DOHH2 (cell line): ENCODE results near the gene AFG1L.

ENCODE experiments used
- H3F3A ChIP-seq: fragments of 200-600 bp; sonication (generic), shearing (Covaris generic); 2 replicates; pipeline ENCODE4 v1.6.0; 2016; ENCODE audit warnings: antibody characterized with exemption, mild to moderate bottlenecking; ENCODE audit not compliant: control insufficient read depth, insufficient read depth
- H3K27ac ChIP-seq: fragments of 200-600 bp; sonication (generic); 2 replicates; pipeline ENCODE4 v1.5.1; 2014; ENCODE audit warnings: low read depth, mild to moderate bottlenecking, low read length, moderate library complexity
- H3K27me3 ChIP-seq: fragments of 200-600 bp; sonication (generic); 2 replicates; pipeline ENCODE4 v1.6.1; 2014; ENCODE audit warnings: mild to moderate bottlenecking, low read length, mixed read lengths; ENCODE audit not compliant: control insufficient read depth
- H3K36me3 ChIP-seq: fragments of 200-600 bp; sonication (generic); 2 replicates; pipeline ENCODE4 v1.6.1; 2014; ENCODE audit warnings: mild to moderate bottlenecking, low read length, moderate library complexity, mixed read lengths; ENCODE audit not compliant: control insufficient read depth
- H3K4me1 ChIP-seq: fragments of 200-600 bp; sonication (generic); 2 replicates; pipeline ENCODE4 v1.6.1; 2014; ENCODE audit warnings: mild to moderate bottlenecking, low read length, mixed read lengths; ENCODE audit not compliant: control insufficient read depth
- H3K4me2 ChIP-seq: fragments of 200-600 bp; sonication (generic); 2 replicates; pipeline ENCODE4 v1.6.0; 2014; ENCODE audit warnings: mild to moderate bottlenecking, low read length, moderate library complexity
- H3K4me3 ChIP-seq: fragments of 200-600 bp; sonication (generic); 2 replicates; pipeline ENCODE4 v1.5.1; 2014; ENCODE audit warnings: mild to moderate bottlenecking, low read length, mixed read lengths
- H3K79me2 ChIP-seq: fragments of 200-600 bp; sonication (generic); 2 replicates; pipeline ENCODE4 v1.6.1; 2014; ENCODE audit warnings: mild to moderate bottlenecking, low read length, mixed read lengths; ENCODE audit not compliant: control insufficient read depth
- H3K9me2 ChIP-seq: fragments of 200-600 bp; sonication (generic); replicated peaks from 2 replicates; pipeline ENCODE4 v1.6.1; 2014; ENCODE audit warnings: mild to moderate bottlenecking, low read length, mixed read lengths; ENCODE audit not compliant: control insufficient read depth
- H3K9me3 ChIP-seq: fragments of 200-600 bp; sonication (generic); 2 replicates; pipeline ENCODE4 v1.6.1; 2014; ENCODE audit warnings: antibody characterized with exemption, low read length, mixed read lengths; ENCODE audit not compliant: control insufficient read depth, insufficient read depth
- H4K20me1 ChIP-seq: fragments of 200-600 bp; sonication (generic); 2 replicates; pipeline ENCODE4 v1.6.0; 2014; ENCODE audit warnings: low read depth, mild to moderate bottlenecking, antibody characterized with exemption, low read length, moderate library complexity; ENCODE audit not compliant: control insufficient read depth, insufficient read depth
- CTCF ChIP-seq: fragments of 200-600 bp; sonication (generic); IDR thresholded peaks from one replicate; pipeline ENCODE4 v1.5.1; 2014; ENCODE audit warnings: antibody characterized with exemption, mild to moderate bottlenecking, low read depth, low read length; ENCODE audit not compliant: poor library complexity, severe bottlenecking
- EZH2phosphoT487 ChIP-seq: fragments of 200-600 bp; sonication (generic); IDR thresholded peaks from 2 replicates; pipeline ENCODE4 v1.6.1; 2017; ENCODE audit warnings: borderline replicate concordance, mild to moderate bottlenecking, antibody characterized with exemption, low read length, moderate library complexity, mixed read lengths

Gene AFG1L

GRCh38 chr6:108441141-108441540, 146.3 kb downstream of the AFG1L start:
- no peak overlapping the region for H3K4me3 ChIP-seq
- H3K4me1 ChIP-seq = no peaks in the 10 kb centered on the region
- TF ChIP-seq CTCF (no peak), EZH2phosphoT487 (no peak)
- H3K27me3 ChIP-seq = no peaks in the 10 kb centered on the region
- H3K79me2 ChIP-seq = no peaks in the 10 kb centered on the region
- H3F3A ChIP-seq = no peaks in the 10 kb centered on the region
- H3K27ac ChIP-seq = no peak overlapping the region
- H3K4me2 ChIP-seq = no peak overlapping the region
- no peaks in the 10 kb centered on the region for H3K9me3 ChIP-seq
- H3K9me2 ChIP-seq = no peaks in the 10 kb centered on the region
- H3K36me3 ChIP-seq = no peaks in the 10 kb centered on the region
- H4K20me1 ChIP-seq = no peaks in the 10 kb centered on the region

GRCh38 chr6:108442770-108443520, 148.1 kb downstream of the AFG1L start:
- Histone ChIP-seq H4K20me1 (no peaks in the 10 kb centered on the region), H3K4me2 (no peak overlapping the region), H3K4me3 (no peak overlapping the region), H3K9me2 (no peaks in the 10 kb centered on the region), H3F3A (no peaks in the 10 kb centered on the region), H3K27me3 (no peaks in the 10 kb centered on the region), H3K36me3 (no peaks in the 10 kb centered on the region), H3K27ac (no peak overlapping the region), H3K9me3 (no peaks in the 10 kb centered on the region), H3K79me2 (no peaks in the 10 kb centered on the region), H3K4me1 (no peaks in the 10 kb centered on the region)
- TF ChIP-seq CTCF = no peak
- TF ChIP-seq EZH2phosphoT487 = no peak

DNA sequence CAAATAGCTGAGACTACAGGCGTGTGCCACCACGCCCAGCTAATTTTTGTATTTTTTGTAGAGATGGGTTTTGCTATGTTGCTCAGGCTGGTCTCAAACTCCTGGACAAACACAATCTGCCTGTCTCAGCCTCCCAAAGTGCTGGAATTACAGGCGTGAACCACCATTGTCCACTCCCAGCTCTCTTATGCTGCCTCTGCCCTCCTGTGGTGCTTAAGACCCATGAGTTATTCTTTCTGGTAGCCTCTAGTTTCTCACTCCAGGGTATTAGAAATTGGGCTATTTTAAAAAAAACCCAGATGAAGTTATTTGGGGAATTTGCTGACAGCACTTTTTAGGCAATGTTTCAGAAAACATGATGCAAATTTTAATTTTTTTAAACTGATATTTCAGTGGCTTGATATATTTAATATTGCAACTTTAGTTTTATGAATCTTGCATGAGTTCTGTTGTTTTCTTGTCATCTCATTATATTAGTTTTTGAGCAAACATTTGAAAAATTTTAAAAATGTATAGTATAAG, 151.8 kb downstream of the AFG1L start:
- TF ChIP-seq EZH2phosphoT487 (no peak), CTCF (no peak)
- Histone ChIP-seq H3K9me2 (no peaks in the 10 kb centered on the region), H3K36me3 (no peaks in the 10 kb centered on the region), H3K79me2 (no peaks in the 10 kb centered on the region), H3K27ac (no peak overlapping the region), H3K9me3 (no peaks in the 10 kb centered on the region), H3K4me2 (no peak overlapping the region), H4K20me1 (no peaks in the 10 kb centered on the region), H3K4me3 (no peak overlapping the region), H3K4me1 (no peaks in the 10 kb centered on the region), H3F3A (no peaks in the 10 kb centered on the region), H3K27me3 (no peaks in the 10 kb centered on the region)
